ENCODE data around the gene RIOK3.

RIOK3 gene

GRCh38 chr18:23528580-23529472 is 75.7 kb downstream of the RIOK3 start:
- TF ChIP-seq, protein P1, sequence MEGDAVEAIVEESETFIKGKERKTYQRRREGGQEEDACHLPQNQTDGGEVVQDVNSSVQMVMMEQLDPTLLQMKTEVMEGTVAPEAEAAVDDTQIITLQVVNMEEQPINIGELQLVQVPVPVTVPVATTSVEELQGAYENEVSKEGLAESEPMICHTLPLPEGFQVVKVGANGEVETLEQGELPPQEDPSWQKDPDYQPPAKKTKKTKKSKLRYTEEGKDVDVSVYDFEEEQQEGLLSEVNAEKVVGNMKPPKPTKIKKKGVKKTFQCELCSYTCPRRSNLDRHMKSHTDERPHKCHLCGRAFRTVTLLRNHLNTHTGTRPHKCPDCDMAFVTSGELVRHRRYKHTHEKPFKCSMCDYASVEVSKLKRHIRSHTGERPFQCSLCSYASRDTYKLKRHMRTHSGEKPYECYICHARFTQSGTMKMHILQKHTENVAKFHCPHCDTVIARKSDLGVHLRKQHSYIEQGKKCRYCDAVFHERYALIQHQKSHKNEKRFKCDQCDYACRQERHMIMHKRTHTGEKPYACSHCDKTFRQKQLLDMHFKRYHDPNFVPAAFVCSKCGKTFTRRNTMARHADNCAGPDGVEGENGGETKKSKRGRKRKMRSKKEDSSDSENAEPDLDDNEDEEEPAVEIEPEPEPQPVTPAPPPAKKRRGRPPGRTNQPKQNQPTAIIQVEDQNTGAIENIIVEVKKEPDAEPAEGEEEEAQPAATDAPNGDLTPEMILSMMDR (IDR thresholded peaks at IDR 0.05; ENCODE audit: low read depth, low read length): no peak

GRCh38 chr18:23529604-23530003 is 76.5 kb downstream of the RIOK3 start:
- Histone ChIP-seq H3K4me1 (no peaks in the 10 kb centered on the region), H3K27me3 (no peaks in the 10 kb centered on the region), H3K4me3 (ENCODE audit: low read depth, low read length) (no peak overlapping the region), H3K36me3 (no peaks in the 10 kb centered on the region), H3K9me3 (no peaks in the 10 kb centered on the region)
- no peak for DNase-seq
- TF ChIP-seq, protein P1 (IDR thresholded peaks at IDR 0.05; ENCODE audit: low read depth, low read length): no peak

More at GRCh38 chr18:23528580-23529472, 75.7 kb downstream of the RIOK3 start:
- Histone ChIP-seq H3K4me3 (ENCODE audit: low read depth, low read length) (no peak overlapping the region), H3K9me3 (no peaks in the 10 kb centered on the region), H3K4me1 (no peaks in the 10 kb centered on the region), H3K36me3 (no peaks in the 10 kb centered on the region), H3K27me3 (no peaks in the 10 kb centered on the region)
- no peak for DNase-seq

- TF ChIP-seq, protein P1 (IDR thresholded peaks at IDR 0.05; ENCODE audit: low read depth, low read length): no peak
Observed at GRCh38 chr18:23530195-23530594, 77.1 kb downstream of the RIOK3 start.

DNA sequence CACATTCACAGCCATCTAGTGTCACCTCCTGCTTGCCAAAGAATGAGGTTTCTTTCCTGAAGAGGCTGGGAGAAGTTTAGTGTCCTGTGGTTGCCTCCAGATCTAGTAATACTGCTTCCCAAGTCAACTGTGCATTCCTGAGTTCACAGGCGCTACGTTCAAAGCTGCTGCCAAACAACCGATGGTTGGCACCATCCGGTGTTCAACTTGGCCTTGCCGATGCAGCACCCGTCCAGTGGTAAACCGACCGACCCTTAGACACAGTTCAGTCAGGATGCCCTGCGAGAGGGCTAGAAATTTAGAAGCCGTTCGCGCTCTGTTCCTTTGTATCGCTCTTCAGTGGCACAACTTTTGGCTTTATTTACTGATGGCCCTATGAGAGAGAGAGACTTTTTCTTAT is 78.8 kb downstream of the RIOK3 start:
- Histone ChIP-seq H3K36me3 (no peaks in the 10 kb centered on the region), H3K4me1 (no peaks in the 10 kb centered on the region), H3K4me3 (ENCODE audit: low read depth, low read length) (no peak overlapping the region), H3K9me3 (no peaks in the 10 kb centered on the region), H3K27me3 (no peaks in the 10 kb centered on the region)
- TF ChIP-seq, protein P1 (IDR thresholded peaks at IDR 0.05; ENCODE audit: low read depth, low read length): no peak
- no peak for DNase-seq

More at GRCh38 chr18:23530195-23530594, 77.1 kb downstream of the RIOK3 start:
- H3K9me3 ChIP-seq: no peaks in the 10 kb centered on the region
- DNase-seq: no peak
- no peaks in the 10 kb centered on the region for H3K36me3 ChIP-seq
- H3K27me3 ChIP-seq: no peaks in the 10 kb centered on the region
- no peaks in the 10 kb centered on the region for H3K4me1 ChIP-seq
- H3K4me3 ChIP-seq (ENCODE audit: low read depth, low read length): no peak overlapping the region
